ENCODE measurements around the gene ADIRF. TPM values are rescaled to one million over a fixed set of nuclear protein-coding genes. Genes with fewer than 3 reads are reported as not detected.

Gene ADIRF
- total RNA-seq, 1 donor from 2014 or later: not detected

- peak overlapping the region; percentile 83 for H3K27ac Mint-ChIP-seq (ENCODE audit: unreplicated experiment)
- H3K4me1 Mint-ChIP-seq (ENCODE audit: unreplicated experiment): peaks cover 63% of the 10 kb centered on the region
- peaks cover 11% of the 10 kb centered on the region for H3K27me3 Mint-ChIP-seq (ENCODE audit: unreplicated experiment)
- H3K36me3 Mint-ChIP-seq (ENCODE audit: low read depth, unreplicated experiment): peaks cover 38% of the 10 kb centered on the region
- no peak for TF ChIP-seq CTCF (IDR thresholded peaks at IDR 0.05; ENCODE audit: unreplicated experiment)
- H3K9me3 Mint-ChIP-seq (ENCODE audit: unreplicated experiment): no peaks in the 10 kb centered on the region
- peak overlapping the region; percentile 98 for H3K4me3 Mint-ChIP-seq (ENCODE audit: unreplicated experiment)
- peak; percentile 63 for DNase-seq (ENCODE audit: low spot score)
These were observed 14.3 kb upstream of the ADIRF start for GRCh38 chr10:86953747-86954680.

GRCh38 chr10:86954681-86955500 lies 13.4 kb upstream of the ADIRF start:
- no peak for TF ChIP-seq CTCF (IDR thresholded peaks at IDR 0.05; ENCODE audit: unreplicated experiment)
- H3K4me1 Mint-ChIP-seq (ENCODE audit: unreplicated experiment): peaks cover 66% of the 10 kb centered on the region
- H3K27me3 Mint-ChIP-seq (ENCODE audit: unreplicated experiment): peaks cover 15% of the 10 kb centered on the region
- peak overlapping the region; percentile 98 for H3K4me3 Mint-ChIP-seq (ENCODE audit: unreplicated experiment)
- peaks cover 36% of the 10 kb centered on the region for H3K36me3 Mint-ChIP-seq (ENCODE audit: low read depth, unreplicated experiment)
- DNase-seq (ENCODE audit: low spot score): no peak
- H3K27ac Mint-ChIP-seq (ENCODE audit: unreplicated experiment): peak overlapping the region; percentile 83
- no peaks in the 10 kb centered on the region for H3K9me3 Mint-ChIP-seq (ENCODE audit: unreplicated experiment)

GRCh38 chr10:86955501-86956194 lies 12.6 kb upstream of the ADIRF start:
- peaks cover 61% of the 10 kb centered on the region for H3K4me1 Mint-ChIP-seq (ENCODE audit: unreplicated experiment)
- peak; percentile 63 for DNase-seq (ENCODE audit: low spot score)
- peak overlapping the region; percentile 98 for H3K4me3 Mint-ChIP-seq (ENCODE audit: unreplicated experiment)
- peaks cover 30% of the 10 kb centered on the region for H3K36me3 Mint-ChIP-seq (ENCODE audit: low read depth, unreplicated experiment)
- peak overlapping the region; percentile 97 for H3K27ac Mint-ChIP-seq (ENCODE audit: unreplicated experiment)
- no peaks in the 10 kb centered on the region for H3K9me3 Mint-ChIP-seq (ENCODE audit: unreplicated experiment)
- TF ChIP-seq CTCF (IDR thresholded peaks at IDR 0.05; ENCODE audit: unreplicated experiment): no peak
- peaks cover 15% of the 10 kb centered on the region for H3K27me3 Mint-ChIP-seq (ENCODE audit: unreplicated experiment)

GRCh38 chr10:86956195-86956847 lies 12.0 kb upstream of the ADIRF start:
- Mint-ChIP-seq H3K27me3 (ENCODE audit: unreplicated experiment) (peaks cover 15% of the 10 kb centered on the region), H3K4me1 (ENCODE audit: unreplicated experiment) (peaks cover 57% of the 10 kb centered on the region), H3K36me3 (ENCODE audit: low read depth, unreplicated experiment) (peaks cover 28% of the 10 kb centered on the region), H3K9me3 (ENCODE audit: unreplicated experiment) (no peaks in the 10 kb centered on the region), H3K4me3 (ENCODE audit: unreplicated experiment) (peak overlapping the region; percentile 98), H3K27ac (ENCODE audit: unreplicated experiment) (peak overlapping the region; percentile 97)
- TF ChIP-seq CTCF (IDR thresholded peaks at IDR 0.05; ENCODE audit: unreplicated experiment): no peak
- no peak for DNase-seq (ENCODE audit: low spot score)
